ENCODE measurements around the gene OGDH. TPM values are rescaled to one million over a fixed set of nuclear protein-coding genes. Genes with fewer than 3 reads are reported as not detected.

The OGDH gene
- total RNA-seq, 3 donors from 2014 or later: 141 to 186 (median 159) TPM

DNA sequence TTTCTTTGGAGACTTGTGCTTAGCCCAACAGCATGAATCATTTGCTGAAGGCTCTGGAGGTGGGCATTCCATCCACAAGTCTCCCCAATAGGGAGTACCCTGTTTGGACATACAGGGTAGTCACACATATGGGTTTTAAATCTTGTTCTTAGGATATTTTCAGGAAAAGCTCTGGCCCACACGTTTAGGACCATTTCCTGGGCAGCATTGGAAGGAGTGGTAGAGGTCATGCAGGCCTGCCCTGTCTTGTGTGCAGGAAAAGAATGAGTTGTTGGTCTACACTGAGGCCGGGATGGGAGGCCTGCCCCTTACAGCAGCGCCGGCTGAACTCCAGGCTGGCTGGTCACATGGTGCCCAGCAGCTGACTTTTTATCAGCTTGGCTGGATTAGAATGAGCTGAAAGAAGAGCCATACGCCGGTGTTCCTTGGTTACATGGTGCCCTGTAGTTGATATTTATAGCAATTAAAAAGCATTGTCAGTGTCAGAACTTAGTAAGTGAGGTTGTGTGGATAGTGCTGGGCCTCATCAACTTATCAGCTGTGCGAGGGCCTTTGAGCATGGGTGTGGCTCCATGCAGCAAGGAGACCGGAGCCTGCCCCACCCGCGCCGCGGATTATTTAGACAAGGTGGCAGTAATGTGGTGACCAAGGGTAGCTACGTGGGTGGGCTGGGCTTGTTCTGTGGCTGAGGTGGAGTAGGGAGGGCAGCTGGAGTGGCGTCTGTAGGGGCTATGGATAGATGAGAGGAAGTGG is 28.6 kb downstream of the OGDH start:
- no peaks in the 10 kb centered on the region for H3K36me3 ChIP-seq (ENCODE audit: low read depth)
- intact Hi-C loops (cut with DNase I, micrococcal nuclease): no loop called here

DNA sequence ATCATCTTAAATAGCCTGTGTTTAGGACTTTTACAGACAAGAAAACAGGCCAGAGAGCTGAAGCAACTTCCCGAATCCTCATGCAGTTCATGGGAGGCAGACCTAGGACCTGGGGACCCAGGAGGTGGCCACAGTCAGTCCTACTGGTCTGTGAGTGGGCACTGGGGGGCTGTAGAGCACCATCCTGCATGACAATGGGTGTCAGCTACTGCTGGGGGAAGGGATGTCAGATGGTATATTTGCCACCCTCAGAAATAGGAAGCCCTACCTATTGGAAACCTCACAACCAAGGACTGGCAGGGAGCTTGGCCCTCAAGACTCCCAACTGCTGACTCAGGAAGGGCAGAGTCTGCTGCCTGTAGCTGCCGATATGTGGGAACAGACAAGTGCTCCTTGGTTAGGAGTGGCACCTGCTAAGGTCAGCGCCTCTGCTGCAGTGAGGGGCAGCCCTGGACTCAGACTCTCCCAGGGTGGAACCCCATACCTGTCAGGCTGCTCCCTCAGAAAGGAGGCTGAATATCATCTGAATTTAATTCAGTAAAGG is 29.7 kb downstream of the OGDH start:
- Histone ChIP-seq H3K4me3 (no peak overlapping the region), H3K36me3 (ENCODE audit: low read depth) (no peaks in the 10 kb centered on the region), H3K4me1 (ENCODE audit: low read depth) (peaks cover 83% of the 10 kb centered on the region), H3K9me3 (no peaks in the 10 kb centered on the region)
- intact Hi-C loops (cut with DNase I, micrococcal nuclease): no loop called here
- DNase-seq (peak in 1 of 3 donors; percentile 45), ATAC-seq (peak; percentile 3)
- TF ChIP-seq, protein P1, sequence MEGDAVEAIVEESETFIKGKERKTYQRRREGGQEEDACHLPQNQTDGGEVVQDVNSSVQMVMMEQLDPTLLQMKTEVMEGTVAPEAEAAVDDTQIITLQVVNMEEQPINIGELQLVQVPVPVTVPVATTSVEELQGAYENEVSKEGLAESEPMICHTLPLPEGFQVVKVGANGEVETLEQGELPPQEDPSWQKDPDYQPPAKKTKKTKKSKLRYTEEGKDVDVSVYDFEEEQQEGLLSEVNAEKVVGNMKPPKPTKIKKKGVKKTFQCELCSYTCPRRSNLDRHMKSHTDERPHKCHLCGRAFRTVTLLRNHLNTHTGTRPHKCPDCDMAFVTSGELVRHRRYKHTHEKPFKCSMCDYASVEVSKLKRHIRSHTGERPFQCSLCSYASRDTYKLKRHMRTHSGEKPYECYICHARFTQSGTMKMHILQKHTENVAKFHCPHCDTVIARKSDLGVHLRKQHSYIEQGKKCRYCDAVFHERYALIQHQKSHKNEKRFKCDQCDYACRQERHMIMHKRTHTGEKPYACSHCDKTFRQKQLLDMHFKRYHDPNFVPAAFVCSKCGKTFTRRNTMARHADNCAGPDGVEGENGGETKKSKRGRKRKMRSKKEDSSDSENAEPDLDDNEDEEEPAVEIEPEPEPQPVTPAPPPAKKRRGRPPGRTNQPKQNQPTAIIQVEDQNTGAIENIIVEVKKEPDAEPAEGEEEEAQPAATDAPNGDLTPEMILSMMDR (IDR thresholded peaks at IDR 0.05): no peak

More for the DNA sequence above, 28.6 kb downstream of the OGDH start:
- ATAC-seq (peak; percentile 64), DNase-seq (peak; percentile 86 to 91 (median 90))
- H3K9me3 ChIP-seq: no peaks in the 10 kb centered on the region
- TF ChIP-seq, protein P1 (IDR thresholded peaks at IDR 0.05): no peak
- no peak overlapping the region for H3K4me3 ChIP-seq
- peaks cover 83% of the 10 kb centered on the region for H3K4me1 ChIP-seq (ENCODE audit: low read depth)

DNA sequence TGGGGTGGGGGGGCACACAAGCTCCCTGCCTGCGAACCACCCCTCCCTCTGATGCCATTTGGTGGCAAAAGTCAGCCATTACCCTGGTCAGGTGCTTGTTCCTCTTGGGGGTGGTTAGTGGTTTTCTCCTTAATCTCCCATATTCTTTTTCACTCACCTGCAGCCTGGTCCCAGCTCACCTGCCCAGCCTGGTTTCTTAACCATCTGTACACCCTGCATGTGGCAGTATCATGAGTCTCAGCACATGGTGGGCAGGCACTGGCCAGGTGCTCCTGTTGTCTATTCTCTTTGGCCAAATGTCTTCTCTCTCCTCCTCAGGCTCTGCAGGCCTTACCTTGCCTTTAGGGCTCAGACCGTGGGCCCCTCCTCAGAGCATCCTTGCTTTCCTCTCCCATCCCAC is 30.5 kb downstream of the OGDH start:
- Histone ChIP-seq H3K9me3 (no peaks in the 10 kb centered on the region), H3K36me3 (ENCODE audit: low read depth) (no peaks in the 10 kb centered on the region), H3K4me3 (no peak overlapping the region), H3K4me1 (ENCODE audit: low read depth) (peaks cover 76% of the 10 kb centered on the region)
- no peak for DNase-seq
- intact Hi-C loops (cut with DNase I, micrococcal nuclease): no loop called here
- no peak for ATAC-seq
- TF ChIP-seq, protein P1 (IDR thresholded peaks at IDR 0.05): no peak

DNA sequence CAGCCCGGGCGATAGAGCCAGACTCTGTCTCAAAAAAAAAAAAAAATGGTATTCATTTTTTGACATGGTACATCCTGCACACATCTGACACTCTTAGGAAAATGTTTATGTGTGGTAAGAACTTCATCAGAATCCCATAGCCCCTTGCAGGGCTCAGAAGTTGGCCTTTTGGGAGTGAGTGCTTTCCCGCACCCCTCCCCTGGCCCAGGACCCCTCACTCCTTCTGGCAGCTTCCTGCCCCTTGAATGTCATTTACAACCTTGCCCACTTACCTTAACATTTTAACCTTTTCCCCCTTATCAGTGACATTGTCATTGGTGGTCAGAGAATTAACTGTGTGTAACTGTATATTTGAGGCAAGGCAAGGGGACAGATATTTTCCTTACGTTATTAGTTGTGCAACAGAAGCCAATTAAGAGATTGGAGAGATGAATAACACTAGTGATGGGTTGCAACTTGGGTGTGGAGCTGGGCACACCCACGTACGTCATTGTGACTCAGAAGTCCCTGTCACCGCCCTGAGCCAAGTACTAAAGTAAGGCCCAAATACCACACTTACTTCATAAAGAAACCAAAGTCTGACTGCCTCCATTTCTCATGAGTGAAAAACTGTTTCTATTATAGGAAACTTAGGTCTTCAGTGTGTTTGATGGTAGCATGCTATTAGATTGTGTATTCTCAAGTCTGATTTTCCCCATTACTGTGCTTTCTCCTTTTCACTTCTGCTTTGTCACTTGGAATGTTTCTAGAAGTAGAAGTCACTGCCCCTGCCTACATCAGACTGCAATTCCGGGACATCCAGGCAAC is 31.6 kb downstream of the OGDH start:
- intact Hi-C loops (cut with DNase I, micrococcal nuclease): no loop called here
- DNase-seq (peak; percentile 62 to 84 (median 75)), ATAC-seq (peak; percentile 65)
- Histone ChIP-seq H3K4me3 (no peak overlapping the region), H3K4me1 (ENCODE audit: low read depth) (peaks cover 65% of the 10 kb centered on the region), H3K36me3 (ENCODE audit: low read depth) (no peaks in the 10 kb centered on the region), H3K9me3 (no peaks in the 10 kb centered on the region)
- TF ChIP-seq, protein P1 (IDR thresholded peaks at IDR 0.05): no peak

DNA sequence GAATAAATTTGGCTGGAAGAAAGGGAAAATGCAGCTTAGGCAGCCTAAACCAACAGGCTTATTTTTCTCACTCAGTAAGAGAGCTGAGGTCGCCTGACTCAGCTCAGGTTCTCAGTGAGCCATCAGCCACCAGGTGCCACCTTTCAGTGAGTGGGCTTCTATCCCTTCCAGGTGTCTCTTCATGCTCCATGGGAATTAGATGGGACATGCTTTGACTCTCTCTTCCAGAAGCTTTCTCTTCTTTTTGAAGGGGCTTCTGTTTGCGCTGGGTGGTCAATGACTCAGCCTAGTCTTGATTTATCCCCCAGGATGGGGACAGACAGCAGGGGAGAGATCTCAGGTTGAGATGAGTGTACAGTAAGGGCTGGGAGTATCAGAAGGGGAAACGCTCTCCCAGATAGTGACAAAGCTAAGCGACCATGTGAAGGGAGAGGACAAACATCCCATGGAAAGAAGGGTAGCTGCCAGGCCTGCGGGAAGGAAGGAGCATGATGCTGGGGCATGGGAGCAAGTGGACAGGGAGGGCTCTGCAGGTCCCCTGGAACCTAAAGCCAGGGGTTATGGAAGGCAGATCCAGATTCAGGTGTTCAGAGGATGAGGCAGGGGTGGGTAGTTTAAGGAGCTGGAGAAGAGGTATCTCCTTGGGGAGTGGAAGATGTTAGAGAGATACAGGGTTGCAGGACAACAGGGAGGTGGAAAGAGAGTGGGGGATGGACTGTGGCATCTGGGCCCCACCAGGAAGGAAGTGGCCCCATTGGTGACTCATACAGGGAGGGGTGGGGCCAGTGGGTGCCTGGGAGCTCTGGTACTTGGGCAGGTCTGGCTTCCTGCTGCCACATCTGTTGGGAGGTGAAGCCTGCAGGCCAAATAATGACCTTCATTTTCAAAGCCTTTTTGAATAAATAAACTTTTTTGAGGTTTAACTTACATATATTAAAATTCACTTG is 32.5 kb downstream of the OGDH start:
- no peaks in the 10 kb centered on the region for H3K9me3 ChIP-seq
- ATAC-seq: peak; percentile 80
- intact Hi-C loops (cut with DNase I, micrococcal nuclease): no loop called here
- H3K36me3 ChIP-seq (ENCODE audit: low read depth): no peaks in the 10 kb centered on the region
- H3K4me3 ChIP-seq: no peak overlapping the region
- TF ChIP-seq, protein P1 (IDR thresholded peaks at IDR 0.05): no peak
- H3K4me1 ChIP-seq (ENCODE audit: low read depth): peaks cover 56% of the 10 kb centered on the region
- peak; percentile 78 to 94 (median 83) for DNase-seq
